Panc1 (cell line): Measurements from ENCODE around the gene RNF208. TPM values are rescaled to one million over a fixed set of nuclear protein-coding genes. Genes with fewer than 3 reads are reported as not detected.
"Not testable (repeated sequence)": the region's sequence is repeated elsewhere in the genome, so short reads cannot be mapped to it uniquely, and the experiment has no call there.

Experiments
- ATAC-seq: fragments of 200-7000 bp; cut with Tn5 transposase; 2 replicates; pipeline ENCODE4 v1.9.1; 2020; ENCODE audit warnings: mild to moderate bottlenecking, moderate library complexity
- BruUV-seq: library from RNA; stranded (reverse); fragments of 400-500 nt; replicated peaks from 2 replicates; lab custom pipeline; 2021; lab: Mats Ljungman, UMichigan
- CTCF ChIA-PET: fragments of 300-600 bp; sonication (Branson Sonifier 250); formaldehyde crosslinking; loops from one replicate; lab custom pipeline; 2022; ENCODE audit warnings: antibody characterized with exemption; lab: Charles Lee
- POLR2A ChIA-PET: fragments of 300-600 bp; sonication (Branson Sonifier 250); formaldehyde crosslinking; loops from one replicate; lab custom pipeline; 2022; ENCODE audit warnings: antibody characterized with exemption; lab: Charles Lee
- DNase-seq: peaks from one replicate; pipeline ENCODE4 v3.0.0-alpha.2; 2010; ENCODE audit warnings: low read depth, low spot score
- H3K27ac ChIP-seq: 2 replicates; pipeline ENCODE4 v1.5.1; 2011; ENCODE audit warnings: mild to moderate bottlenecking, low read length, inconsistent platforms
- H3K27me3 ChIP-seq: fragments of 200-500 bp; sonication (Bioruptor generic); 2 replicates; pipeline ENCODE4 v1.6.0; 2014; ENCODE audit warnings: low read length, inconsistent platforms; ENCODE audit not compliant: control insufficient read depth, insufficient read depth
- H3K36me3 ChIP-seq: fragments of 200-500 bp; sonication (Bioruptor generic); 2 replicates; pipeline ENCODE4 v1.5.1; 2014; ENCODE audit warnings: inconsistent platforms, mild to moderate bottlenecking, low read length, moderate library complexity; ENCODE audit not compliant: control insufficient read depth, insufficient read depth
- H3K4me1 ChIP-seq: 2 replicates; pipeline ENCODE4 v1.5.1; 2011; ENCODE audit warnings: inconsistent platforms, mild to moderate bottlenecking, low read length, moderate library complexity; ENCODE audit not compliant: control insufficient read depth, insufficient read depth
- H3K4me3 ChIP-seq, 2 experiments: 2 replicates each; pipeline ENCODE4 v1.5.1; 2011 to 2012; ENCODE audit warnings: low read depth in 2 of 2, low read length in 2 of 2, mild to moderate bottlenecking in 2 of 2, inconsistent platforms in 1 of 2, moderate library complexity in 1 of 2
- H3K9me3 ChIP-seq: fragments of 200-500 bp; sonication (Bioruptor generic); 2 replicates; pipeline ENCODE4 v1.5.1; 2014; ENCODE audit warnings: low read depth, mild to moderate bottlenecking, inconsistent platforms, low read length, moderate library complexity; ENCODE audit not compliant: control insufficient read depth, insufficient read depth
- CTCF ChIP-seq: fragments of 450-650 bp; IDR thresholded peaks from 2 replicates; pipeline ENCODE4 v1.5.1; 2017; ENCODE audit warnings: mild to moderate bottlenecking
- POLR2AphosphoS5 ChIP-seq: IDR thresholded peaks from 2 replicates; pipeline ENCODE4 v1.6.1; 2012; ENCODE audit warnings: mild to moderate bottlenecking, low read depth, low read length, moderate library complexity
- REST ChIP-seq, 2 experiments: IDR thresholded peaks; 2 replicates each; pipeline ENCODE4 v1.6.1; 2011 to 2012; ENCODE audit warnings: low read depth in 2 of 2, control low read depth in 1 of 2, low read length in 1 of 2, mild to moderate bottlenecking in 1 of 2, moderate library complexity in 1 of 2; ENCODE audit not compliant: insufficient read depth in 1 of 2
- SIN3A ChIP-seq: IDR thresholded peaks from 2 replicates; pipeline ENCODE4 v1.6.1; 2012; ENCODE audit warnings: low read depth, mild to moderate bottlenecking, low read length, moderate library complexity, borderline replicate concordance; ENCODE audit not compliant: insufficient read depth
- TCF7L2 ChIP-seq: IDR thresholded peaks from 2 replicates; pipeline ENCODE4 v1.6.1; 2011; ENCODE audit warnings: mild to moderate bottlenecking, low read depth, low read length, inconsistent platforms
- in situ Hi-C: cut with HindIII; loops from 2 replicates; pipeline ENCODE4 v1.10.0; 2016; ENCODE audit warnings: low sequenced_read_pairs, low pct_unique_long_range_greater_than_20kb
- intact Hi-C: fragments of 100-400 bp; cut with micrococcal nuclease; formaldehyde crosslinking; loops from one replicate; pipeline ENCODE4 v1.10.0; 2022; ENCODE audit not compliant: unreplicated experiment
- total RNA-seq: library from RNA; stranded (reverse); gene quantifications from one replicate; pipeline ENCODE4 v1.2.1, GENCODE V29; 2021; ENCODE audit not compliant: unreplicated experiment

RNF208 gene
- total RNA-seq, 1 experiment from 2014 or later, result 11.5 TPM

DNA sequence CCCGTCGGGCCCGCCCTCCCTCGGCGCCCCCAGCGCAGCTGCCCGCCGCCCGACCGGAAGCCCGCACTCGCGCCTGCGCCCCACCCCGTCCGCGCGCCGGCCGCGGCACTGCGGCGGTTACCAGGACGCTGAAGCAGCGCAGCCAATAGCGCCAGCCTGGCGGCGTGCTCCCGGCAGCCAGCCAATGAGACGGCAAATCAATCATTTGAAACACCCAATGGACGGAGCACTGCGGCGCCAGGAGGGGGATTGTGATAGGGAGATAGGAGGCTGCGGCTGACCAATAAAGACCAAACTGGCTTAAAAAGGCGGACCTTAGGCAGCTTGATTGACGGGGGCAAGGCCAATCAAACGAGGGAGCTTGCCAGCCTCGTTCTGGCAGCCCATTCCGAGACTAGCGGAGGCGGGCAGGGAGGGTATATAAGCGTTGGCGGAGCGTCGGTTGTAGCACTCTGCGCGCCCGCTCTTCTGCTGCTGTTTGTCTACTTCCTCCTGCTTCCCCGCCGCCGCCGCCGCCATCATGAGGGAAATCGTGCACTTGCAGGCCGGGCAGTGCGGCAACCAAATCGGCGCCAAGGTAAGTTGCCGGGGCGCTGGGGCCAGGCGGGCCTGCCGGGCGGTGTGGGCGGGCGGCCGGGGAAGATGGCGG, 18.9 kb upstream of the RNF208 start, which contains the start of gene TUBB4B:
TUBB4B (plus strand) TSS at position 447 of the 649 bp plus-strand sequence; CDS start at position 521, 74 bp downstream.
- peak within 1 kb of the TSS; percentile 59 to 70 for H3K4me3 ChIP-seq
- peaks cover 4% of the 10 kb centered on the region for H3K36me3 ChIP-seq
- POLR2A ChIA-PET, result interaction anchor here (0.6 kb wide), 4 partner anchors 13 to 90 kb away, joined by 3 to 5 read pairs (median 4); no protein-coding TSS in a partner anchor
- peaks cover 43% of the 10 kb centered on the region for H3K4me1 ChIP-seq
- H3K27ac ChIP-seq, result peak within 1 kb of the TSS; percentile 90
- peak; percentile 75 for ATAC-seq
- H3K27me3 ChIP-seq, result no peaks in the 10 kb centered on the region
- intact Hi-C loops, result no loop called here
- peak; percentile 96 for DNase-seq
- no TSS peak for BruUV-seq
- H3K9me3 ChIP-seq, result no peaks in the 10 kb centered on the region
- in situ Hi-C loops, result no loop called here
- CTCF ChIA-PET, result no interaction called here
- TF ChIP-seq TCF7L2 (0 out of 2 replicates have a peak, but pooled peaks have one; percentile 38), CTCF (no peak), SIN3A (peak; percentile 86; the same call in 1 of the 2 replicates), REST (IDR thresholded peaks at IDR 0.05; ENCODE audit: insufficient read depth in 1 of 2, low read depth in 2 of 2, low read length in 1 of 2) (0 out of 4 replicates have a peak, but pooled peaks of 1 of the 2 experiments have one; percentile 3), POLR2AphosphoS5 (peak; percentile 99)

DNA sequence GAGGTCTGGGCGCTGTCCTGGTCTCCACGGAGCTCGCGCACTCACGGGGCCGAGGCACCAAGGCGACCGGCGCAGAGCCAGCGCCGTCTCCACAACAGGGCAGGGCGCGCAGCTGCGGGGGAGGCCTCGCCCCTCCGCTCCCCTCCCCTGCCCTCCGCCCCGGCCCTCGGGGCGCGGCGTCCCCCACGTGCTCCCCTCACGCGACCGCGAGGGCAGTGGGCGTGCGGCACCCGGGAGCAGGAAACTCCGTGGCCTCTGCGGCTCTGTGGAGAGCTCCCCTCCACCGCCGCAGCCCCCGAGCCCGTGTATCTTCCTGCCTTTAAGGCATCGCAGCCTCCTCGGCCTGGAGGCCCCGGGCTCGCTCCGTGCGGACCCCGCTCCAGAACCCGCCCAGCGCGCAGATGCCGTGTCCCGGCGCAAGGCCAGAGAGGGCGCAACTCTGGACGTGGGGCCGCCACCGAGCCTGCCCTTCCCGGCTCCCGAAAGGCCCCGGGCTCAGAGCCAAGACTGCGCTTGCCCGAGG, 18.3 kb upstream of the RNF208 start:
- TF ChIP-seq SIN3A (0 out of 2 replicates have a peak, but pooled peaks have one; percentile 35), CTCF (no peak), REST (IDR thresholded peaks at IDR 0.05; ENCODE audit: insufficient read depth in 1 of 2, low read depth in 2 of 2, low read length in 1 of 2) (no peak), TCF7L2 (no peak), POLR2AphosphoS5 (no peak)
- Histone ChIP-seq H3K9me3 (no peaks in the 10 kb centered on the region), H3K4me1 (peaks cover 43% of the 10 kb centered on the region), H3K4me3 (peak overlapping the region; percentile 59 to 66), H3K27me3 (no peaks in the 10 kb centered on the region), H3K36me3 (peaks cover 4% of the 10 kb centered on the region), H3K27ac (peak overlapping the region; percentile 90)
- in situ Hi-C loops (no loop called here), intact Hi-C loops (no loop called here)
- CTCF ChIA-PET, result no interaction called here
- BruUV-seq, result no TSS peak
- peak; percentile 23 for ATAC-seq
- DNase-seq, result no peak
- POLR2A ChIA-PET, result interaction anchor here (0.6 kb wide), 4 partner anchors 14 to 90 kb away, joined by 3 to 5 read pairs (median 4); no protein-coding TSS in a partner anchor

- CTCF ChIA-PET, intact Hi-C loops, BruUV-seq, DNase-seq, H3K9me3 ChIP-seq, in situ Hi-C loops, H3K27me3 ChIP-seq, H3K36me3 ChIP-seq, ATAC-seq: not testable (repeated sequence)
- Histone ChIP-seq H3K4me3 (peak overlapping the region; percentile 59 to 66), H3K4me1 (peaks cover 42% of the 10 kb centered on the region), H3K27ac (peak overlapping the region; percentile 90)
- POLR2A ChIA-PET, result interaction anchor here (0.6 kb wide), 1 partner anchor 96 kb away, joined by 3 read pairs; no protein-coding TSS in a partner anchor
Observed at GRCh38 chr9:137239541-137240200, 17.6 kb upstream of the RNF208 start.
